Neuron (in vitro differentiated cells): Measurements from ENCODE around the gene ARID3A.

ENCODE experiments used
- H2AFZ ChIP-seq: one replicate; pipeline ENCODE4 v1.6.1; 2013; ENCODE audit warnings: low read depth, mild to moderate bottlenecking, inconsistent platforms, low read length, moderate library complexity
- H3K27me3 ChIP-seq: one replicate; pipeline ENCODE4 v1.6.1; 2013; ENCODE audit warnings: low read length; ENCODE audit not compliant: insufficient read depth
- H3K36me3 ChIP-seq: one replicate; pipeline ENCODE4 v1.6.1; 2013; ENCODE audit warnings: low read length; ENCODE audit not compliant: insufficient read depth
- H3K4me1 ChIP-seq: one replicate; pipeline ENCODE4 v1.6.1; 2013; ENCODE audit warnings: low read length; ENCODE audit not compliant: insufficient read depth
- H3K4me3 ChIP-seq: 2 replicates; pipeline ENCODE4 v1.5.1; 2013; ENCODE audit warnings: mild to moderate bottlenecking, low read length, moderate library complexity
- H3K9me3 ChIP-seq: one replicate; pipeline ENCODE4 v1.6.1; 2013; ENCODE audit warnings: low read length

ARID3A gene

DNA sequence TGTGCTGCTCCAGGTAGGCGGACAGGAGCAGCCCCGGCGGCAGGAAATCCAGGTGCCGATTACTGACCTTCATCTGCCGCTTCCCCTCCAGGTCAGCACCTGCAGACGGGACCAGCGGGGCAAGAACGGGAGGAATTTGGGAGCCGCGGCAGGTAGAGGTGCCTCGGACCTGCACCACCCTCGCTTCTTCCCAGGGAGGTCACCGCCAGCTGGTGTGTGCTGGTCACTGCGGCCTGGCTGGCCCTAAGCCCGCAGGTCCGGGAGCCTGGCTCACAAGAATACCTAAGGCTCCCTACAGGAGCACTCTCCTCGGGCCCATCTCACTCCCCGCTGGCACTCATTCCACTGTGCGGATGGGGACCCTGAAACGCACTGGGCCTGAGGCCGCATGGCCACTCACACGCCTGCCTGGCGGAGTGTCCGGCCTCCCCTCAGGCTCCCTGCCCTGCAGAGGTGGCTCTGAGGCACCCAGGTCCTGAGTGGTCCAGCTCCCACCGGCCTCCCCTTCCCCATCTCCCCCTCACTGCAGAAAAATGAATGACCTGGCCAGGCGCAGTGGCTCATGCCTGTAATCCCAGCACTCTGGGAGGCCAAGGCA is 28.3 kb upstream of the ARID3A start:
- Histone ChIP-seq H3K4me3 (no peak overlapping the region), H2AFZ (no peak overlapping the region)

DNA sequence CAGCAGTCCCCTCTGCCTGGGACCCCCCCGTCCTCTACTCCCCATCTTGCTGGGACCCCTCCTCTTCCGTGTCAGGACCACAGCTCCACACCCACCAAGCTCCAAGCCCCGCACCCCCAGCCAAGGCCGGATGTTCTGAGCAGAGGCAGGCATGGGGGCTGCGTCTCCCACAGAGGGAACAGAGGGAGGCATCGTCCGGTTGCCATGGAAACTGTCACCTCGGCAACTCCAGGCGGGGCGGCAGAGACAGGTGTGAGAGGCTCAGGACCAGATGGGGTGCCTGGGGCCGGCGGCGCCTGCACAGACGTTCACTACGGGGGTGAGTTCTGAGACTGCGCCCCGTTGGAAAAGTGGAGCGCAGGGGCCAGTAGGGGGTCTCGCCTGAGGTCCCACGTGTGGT is 27.2 kb upstream of the ARID3A start:
- no peak overlapping the region for H3K4me3 ChIP-seq
- no peak overlapping the region for H2AFZ ChIP-seq
- peaks cover 7% of the 10 kb centered on the region for H3K4me1 ChIP-seq
- H3K27me3 ChIP-seq: no peaks in the 10 kb centered on the region
- H3K9me3 ChIP-seq: no peaks in the 10 kb centered on the region
- H3K36me3 ChIP-seq: peaks cover 27% of the 10 kb centered on the region

More for the DNA sequence above, 28.3 kb upstream of the ARID3A start:
- Histone ChIP-seq H3K4me1 (peaks cover 7% of the 10 kb centered on the region), H3K27me3 (no peaks in the 10 kb centered on the region), H3K9me3 (no peaks in the 10 kb centered on the region), H3K36me3 (peaks cover 27% of the 10 kb centered on the region)

DNA sequence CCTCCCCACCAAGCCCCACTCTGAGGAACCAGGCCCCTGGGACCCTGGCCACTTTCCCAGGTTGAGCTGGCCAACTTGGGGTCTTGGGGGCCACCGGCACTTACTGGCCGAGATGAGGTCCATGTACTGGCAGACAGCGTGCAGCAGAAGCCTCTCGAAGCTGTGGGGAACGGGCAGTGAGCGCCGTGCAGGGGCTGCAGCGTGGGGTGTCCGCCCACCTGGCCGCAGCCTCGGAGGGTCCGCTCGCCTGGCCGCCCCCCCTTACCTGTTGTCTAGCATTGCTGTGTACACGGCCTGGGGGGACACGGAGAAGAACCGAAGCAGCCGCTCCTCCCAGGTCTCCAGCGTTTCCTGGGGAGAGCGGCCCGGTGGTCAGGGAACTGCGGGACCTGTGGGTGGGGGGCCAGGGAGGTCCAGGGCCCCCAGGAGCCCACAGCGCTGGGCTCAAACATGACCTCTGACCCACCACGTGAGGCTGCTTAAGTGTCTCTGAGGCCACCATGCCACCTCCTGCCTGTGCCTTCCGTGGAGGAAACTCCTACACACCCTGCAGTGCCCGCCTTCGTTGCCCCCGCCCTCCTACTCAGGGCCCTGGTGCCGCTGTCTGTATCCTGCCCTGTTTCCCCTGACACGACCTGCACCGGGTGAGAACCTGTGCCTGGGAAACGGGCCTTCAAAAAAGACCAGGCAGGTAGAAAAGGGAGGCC is 26.3 kb upstream of the ARID3A start:
- H3K4me1 ChIP-seq: peaks cover 7% of the 10 kb centered on the region
- no peaks in the 10 kb centered on the region for H3K27me3 ChIP-seq
- H3K36me3 ChIP-seq: peaks cover 27% of the 10 kb centered on the region
- H3K9me3 ChIP-seq: no peaks in the 10 kb centered on the region
- H3K4me3 ChIP-seq: no peak overlapping the region
- H2AFZ ChIP-seq: no peak overlapping the region

DNA sequence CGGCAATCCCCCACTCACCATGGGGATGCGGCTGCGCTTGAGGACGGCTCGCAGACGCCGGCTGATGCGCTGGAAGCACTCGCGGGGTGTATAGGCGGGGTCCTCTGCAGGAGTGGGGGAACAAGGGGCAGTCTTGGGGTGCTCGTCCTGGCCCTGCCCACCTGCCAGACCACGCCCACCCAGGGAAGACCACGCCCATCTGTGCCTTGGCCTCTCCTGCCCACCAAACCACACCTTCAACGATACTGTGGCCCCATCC is 25.9 kb upstream of the ARID3A start:
- H3K27me3 ChIP-seq: no peaks in the 10 kb centered on the region
- no peaks in the 10 kb centered on the region for H3K9me3 ChIP-seq
- H3K36me3 ChIP-seq: peaks cover 27% of the 10 kb centered on the region
- no peak overlapping the region for H3K4me3 ChIP-seq
- H2AFZ ChIP-seq: no peak overlapping the region
- H3K4me1 ChIP-seq: peaks cover 7% of the 10 kb centered on the region

DNA sequence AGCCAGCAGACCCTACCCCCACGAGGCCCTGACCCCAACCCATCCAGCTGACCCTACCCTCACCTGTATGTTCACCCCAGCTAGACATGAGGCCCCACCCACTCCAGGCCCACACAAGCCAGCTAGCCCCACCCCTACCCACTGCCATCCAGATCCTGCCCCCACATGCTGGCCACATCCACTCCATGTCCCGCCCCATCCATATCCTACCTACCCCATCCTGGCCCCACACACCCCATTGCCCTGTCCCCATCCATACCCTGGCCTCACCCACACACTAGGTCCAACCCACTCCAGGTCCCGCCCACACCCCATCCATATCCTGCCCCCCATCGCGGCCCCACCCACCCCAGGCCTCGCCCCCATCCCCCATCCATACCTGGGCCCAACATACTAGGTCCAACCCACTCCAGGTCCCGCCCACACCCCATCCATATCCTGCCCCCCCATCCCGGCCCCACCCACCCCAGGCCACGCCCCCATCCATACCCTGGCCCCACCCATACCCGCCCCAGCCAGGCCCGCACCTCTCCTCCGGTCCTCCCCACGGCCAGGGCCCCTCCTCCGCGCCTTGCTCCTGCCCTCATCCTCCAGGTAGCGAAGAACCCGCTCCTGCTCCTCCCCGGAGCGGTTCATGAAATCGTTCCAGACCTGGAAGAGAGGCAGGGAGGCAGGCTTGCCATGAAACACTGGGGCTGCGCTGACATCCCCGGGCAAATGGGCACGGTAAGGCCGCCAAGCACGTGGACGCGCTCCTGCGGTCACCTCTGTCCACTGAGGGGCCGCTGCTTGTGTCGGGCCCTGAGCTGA is 25.3 kb upstream of the ARID3A start:
- Histone ChIP-seq H3K27me3 (no peaks in the 10 kb centered on the region), H3K4me3 (no peak overlapping the region), H3K36me3 (peaks cover 27% of the 10 kb centered on the region), H3K9me3 (no peaks in the 10 kb centered on the region), H3K4me1 (peaks cover 7% of the 10 kb centered on the region), H2AFZ (no peak overlapping the region)

DNA sequence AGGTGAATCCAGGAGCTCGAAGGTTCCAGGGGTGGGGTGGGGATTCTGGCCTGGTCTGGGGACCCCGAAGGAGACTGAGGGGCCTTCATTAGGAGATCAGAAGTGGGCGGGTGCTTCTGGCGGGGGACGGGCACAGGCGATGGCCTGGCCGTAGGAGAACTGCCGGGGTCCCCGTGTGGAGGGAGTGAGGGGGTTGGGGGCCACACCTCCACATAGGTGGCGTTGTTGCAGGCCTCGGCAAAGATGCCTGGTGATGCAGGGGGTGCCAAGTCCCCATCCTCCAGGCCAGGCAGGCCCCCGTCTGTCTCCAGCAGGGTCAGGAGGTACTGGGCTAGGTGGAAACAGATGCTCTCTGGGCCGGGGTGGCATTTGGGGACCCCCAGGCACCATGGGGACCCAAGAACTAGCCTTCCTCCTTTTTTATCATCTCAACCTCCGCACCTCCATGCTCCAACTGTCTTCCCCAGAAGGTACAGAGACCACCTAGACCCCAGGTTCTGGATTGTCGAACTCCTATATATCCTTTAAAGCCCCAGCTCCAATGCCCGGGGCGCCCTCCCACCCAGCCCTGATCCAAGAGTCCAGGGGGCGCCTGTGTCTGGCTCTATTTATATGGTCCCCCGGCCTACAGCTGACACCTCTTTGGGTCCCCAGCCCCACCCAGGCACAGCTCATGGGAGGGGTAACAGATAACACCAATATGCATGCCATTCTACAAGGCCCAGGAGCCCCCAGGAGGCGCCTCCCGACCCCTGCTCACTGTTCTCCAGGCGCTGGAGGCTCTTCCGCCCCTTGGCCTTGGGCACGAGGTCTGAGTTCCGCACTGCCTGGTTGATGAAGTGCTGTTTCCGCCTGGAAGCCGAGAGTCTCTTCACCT is 24.4 kb upstream of the ARID3A start:
- Histone ChIP-seq H3K9me3 (no peaks in the 10 kb centered on the region), H3K36me3 (peaks cover 23% of the 10 kb centered on the region), H3K4me1 (peaks cover 7% of the 10 kb centered on the region), H2AFZ (no peak overlapping the region), H3K4me3 (no peak overlapping the region), H3K27me3 (no peaks in the 10 kb centered on the region)

DNA sequence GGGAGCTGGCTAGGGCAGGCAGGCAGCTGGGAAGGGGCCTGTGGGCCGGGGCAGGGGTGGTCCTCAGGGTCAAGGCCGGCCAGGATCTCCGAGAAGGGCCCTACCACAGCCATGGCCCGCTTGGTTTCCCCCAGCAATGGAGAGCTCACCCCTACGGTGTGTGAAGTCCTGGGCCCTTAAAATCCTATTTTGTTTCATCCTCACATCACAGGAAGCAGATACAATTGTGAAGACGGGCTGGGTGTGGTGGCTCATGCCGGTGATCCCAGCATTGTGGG is 23.8 kb upstream of the ARID3A start:
- no peaks in the 10 kb centered on the region for H3K27me3 ChIP-seq
- peaks cover 17% of the 10 kb centered on the region for H3K36me3 ChIP-seq
- no peak overlapping the region for H2AFZ ChIP-seq
- H3K9me3 ChIP-seq: no peaks in the 10 kb centered on the region
- no peak overlapping the region for H3K4me3 ChIP-seq
- H3K4me1 ChIP-seq: peaks cover 7% of the 10 kb centered on the region

DNA sequence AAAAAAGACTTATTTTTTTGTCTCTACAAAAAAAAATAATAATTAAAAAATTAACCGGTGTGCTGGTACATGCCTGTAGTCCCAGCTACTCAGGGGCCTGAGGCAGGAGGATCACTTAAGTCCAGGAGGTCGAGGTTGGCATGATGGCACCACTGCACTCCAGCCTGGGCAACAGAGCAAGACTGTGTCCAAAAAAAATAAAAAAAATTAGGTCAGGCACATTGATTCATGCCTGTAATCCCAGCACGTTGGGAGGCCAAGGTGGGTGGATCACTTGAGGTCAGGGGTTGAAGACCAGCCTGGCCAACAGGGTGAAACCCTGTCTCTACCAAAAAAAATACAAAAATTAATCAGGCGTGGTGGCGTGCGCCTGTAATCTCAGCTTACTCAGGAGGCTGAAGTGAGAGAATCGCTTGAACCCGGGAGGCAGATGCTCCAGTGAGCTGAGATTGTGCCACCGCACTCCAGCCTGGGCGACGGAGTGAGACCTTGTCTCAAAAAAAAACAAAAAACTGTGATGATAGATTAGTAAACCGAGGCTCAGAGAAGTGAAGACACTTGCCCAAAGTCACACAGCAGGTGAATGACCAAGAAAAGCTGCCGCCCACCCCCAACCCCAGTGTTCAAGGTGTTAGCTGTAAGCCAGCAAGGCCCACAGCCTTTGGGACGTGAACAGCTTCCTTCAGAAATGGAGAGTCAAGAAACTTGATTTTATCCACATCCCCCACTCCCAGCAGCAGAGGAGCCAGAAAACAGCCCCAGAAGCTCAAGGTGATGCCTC is 23.2 kb upstream of the ARID3A start:
- Histone ChIP-seq H3K4me3 (no peak overlapping the region), H2AFZ (no peak overlapping the region), H3K4me1 (peaks cover 7% of the 10 kb centered on the region), H3K9me3 (no peaks in the 10 kb centered on the region), H3K27me3 (no peaks in the 10 kb centered on the region), H3K36me3 (peaks cover 15% of the 10 kb centered on the region)

DNA sequence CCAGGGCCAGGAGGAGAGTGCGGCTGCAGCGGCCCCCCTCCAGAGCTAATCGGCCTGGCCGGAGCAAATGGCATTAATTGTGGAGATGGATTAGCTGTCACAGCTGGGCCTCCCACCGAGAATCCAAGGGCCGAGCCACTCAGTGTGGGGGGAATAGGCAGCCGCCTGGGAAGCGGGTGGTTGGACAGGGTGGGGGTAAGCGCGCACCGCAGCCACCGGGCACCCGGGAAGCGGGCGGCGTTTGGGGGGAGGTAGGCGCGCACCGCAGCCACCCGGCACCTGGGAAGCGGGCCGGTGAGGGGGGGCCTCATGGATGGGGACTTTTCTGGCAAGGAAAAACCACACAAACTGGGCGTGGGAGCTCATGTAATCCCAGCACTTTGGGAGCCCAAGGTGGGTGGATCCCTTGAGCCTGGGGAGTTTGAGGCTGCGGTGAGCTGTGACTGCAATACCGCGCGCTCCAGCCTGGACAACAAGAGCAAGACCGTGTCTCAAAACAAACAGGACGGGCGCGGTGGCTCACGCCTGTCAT is 22.5 kb upstream of the ARID3A start:
- H3K4me1 ChIP-seq: peaks cover 7% of the 10 kb centered on the region
- H3K9me3 ChIP-seq: no peaks in the 10 kb centered on the region
- no peak overlapping the region for H2AFZ ChIP-seq
- H3K27me3 ChIP-seq: no peaks in the 10 kb centered on the region
- H3K36me3 ChIP-seq: peaks cover 15% of the 10 kb centered on the region
- H3K4me3 ChIP-seq: no peak overlapping the region

DNA sequence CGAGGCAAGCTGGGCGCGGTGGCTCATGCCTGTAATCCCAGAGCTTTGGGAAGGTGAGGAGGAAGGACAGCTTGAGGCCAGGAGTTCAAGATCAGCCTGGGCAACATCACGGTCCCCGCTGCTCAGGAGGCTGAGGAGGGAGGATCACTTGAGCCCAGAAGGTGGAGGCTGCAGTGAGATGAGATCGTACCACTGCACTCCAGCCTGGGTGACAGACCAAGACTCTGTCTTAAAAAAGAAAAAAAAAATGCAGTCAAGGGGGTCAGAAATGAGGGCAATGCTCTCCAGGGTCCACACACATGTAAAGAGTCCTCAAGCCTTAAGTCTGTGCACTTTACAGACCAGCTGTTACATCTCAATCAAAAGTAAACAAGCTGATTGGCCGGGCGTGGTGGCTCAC is 21.3 kb upstream of the ARID3A start:
- Histone ChIP-seq H3K27me3 (no peaks in the 10 kb centered on the region), H3K36me3 (peaks cover 11% of the 10 kb centered on the region), H2AFZ (no peak overlapping the region), H3K4me3 (no peak overlapping the region), H3K9me3 (no peaks in the 10 kb centered on the region), H3K4me1 (no peaks in the 10 kb centered on the region)

DNA sequence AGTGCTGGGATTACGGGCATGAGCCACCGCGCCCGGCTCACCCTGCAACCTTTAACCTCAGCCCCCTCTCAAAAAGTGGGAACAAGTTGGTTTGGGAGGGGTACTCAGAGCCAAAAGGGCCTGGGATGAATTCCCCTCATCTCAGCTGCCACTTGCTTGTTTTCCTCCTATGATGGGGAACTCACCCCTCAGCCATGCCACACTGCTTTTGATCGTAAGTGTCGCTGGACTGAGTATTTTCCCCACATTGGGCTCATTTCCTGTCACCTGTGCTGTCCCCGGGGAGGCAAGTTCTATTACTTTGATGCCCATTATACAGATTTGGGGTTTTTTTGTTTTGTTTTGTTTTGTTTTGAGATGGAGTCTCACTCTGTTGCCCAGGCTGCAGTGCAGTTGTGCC is 19.4 kb upstream of the ARID3A start:
- no peaks in the 10 kb centered on the region for H3K4me1 ChIP-seq
- no peak overlapping the region for H2AFZ ChIP-seq
- H3K9me3 ChIP-seq: peaks cover 2% of the 10 kb centered on the region
- no peaks in the 10 kb centered on the region for H3K27me3 ChIP-seq
- peaks cover 5% of the 10 kb centered on the region for H3K36me3 ChIP-seq
- H3K4me3 ChIP-seq: no peak overlapping the region

DNA sequence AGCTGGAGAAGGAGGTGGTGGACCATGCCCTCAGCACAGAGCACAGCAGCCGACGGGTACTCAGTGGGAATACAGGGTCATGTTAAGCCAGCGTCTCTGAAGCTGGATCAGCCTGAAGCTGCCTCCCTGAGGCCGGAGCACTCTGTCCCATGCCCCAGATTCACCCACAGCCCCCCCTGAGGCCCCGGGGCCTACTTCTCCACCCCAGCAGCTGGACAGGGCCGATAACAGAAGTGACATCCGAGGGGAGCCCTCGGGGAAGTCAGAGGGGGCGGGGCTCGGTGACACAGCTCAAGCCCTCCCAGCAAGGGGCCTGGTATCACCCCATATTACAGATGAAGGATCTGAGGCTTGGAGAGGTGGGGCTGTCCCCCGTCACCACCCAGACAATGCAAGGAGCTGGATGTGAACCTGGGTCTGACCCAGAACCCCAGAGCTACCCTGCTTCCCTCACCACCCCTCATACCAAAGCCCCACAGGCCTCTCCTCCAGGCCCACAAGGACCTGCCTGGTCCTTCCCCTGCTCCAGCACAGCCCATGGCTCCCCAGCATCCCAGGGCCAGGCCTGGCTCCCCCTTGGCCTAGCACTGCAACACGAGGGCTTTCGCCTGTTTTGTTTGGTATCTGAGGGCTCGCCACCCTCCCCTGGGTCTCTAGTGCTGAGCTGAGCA is 18.5 kb upstream of the ARID3A start:
- H3K9me3 ChIP-seq: peaks cover 3% of the 10 kb centered on the region
- H3K27me3 ChIP-seq: no peaks in the 10 kb centered on the region
- no peak overlapping the region for H3K4me3 ChIP-seq
- H3K4me1 ChIP-seq: no peaks in the 10 kb centered on the region
- no peaks in the 10 kb centered on the region for H3K36me3 ChIP-seq
- no peak overlapping the region for H2AFZ ChIP-seq
